OCI-LY3 (cell line): ENCODE data around the gene FBXO46.

Experiments
- CTCF ChIP-seq: fragments of 200-600, 300-600 bp; sonication (generic); IDR thresholded peaks from 2 replicates; pipeline ENCODE4 v1.5.1; 2014; ENCODE audit warnings: antibody characterized with exemption, low read length, low read depth
- EZH2phosphoT487 ChIP-seq: fragments of 200-600 bp; shearing (Covaris generic); IDR thresholded peaks from 2 replicates; pipeline ENCODE4 v1.6.1; 2018; ENCODE audit warnings: antibody characterized with exemption, mixed run types, low read depth

GRCh38 chr19:45747513-45747912, 16.8 kb upstream of the FBXO46 start:
- TF ChIP-seq CTCF (no peak), EZH2phosphoT487 (no peak)
